Activated T-cell treated with anti-CD3 and anti-CD28 coated beads, Interleukin-2, amount 50 U/mL, for 24 hours (primary cell): ENCODE results near the gene COQ10A.
A peak's percentile ranks its signal among the peaks of the same experiment; 100 is the strongest.

ENCODE experiments used
- DNase-seq: peaks from one replicate; pipeline ENCODE4 v3.0.0-alpha.2; 2020
- H3K27ac Mint-ChIP-seq: 2 replicates; pipeline ENCODE4 v1.8.0; 2020; ENCODE audit warnings: mild to moderate bottlenecking, mixed read lengths
- H3K27me3 Mint-ChIP-seq: 2 replicates; pipeline ENCODE4 v1.8.0; 2020; ENCODE audit warnings: mixed read lengths
- H3K36me3 Mint-ChIP-seq: 2 replicates; pipeline ENCODE4 v1.8.0; 2020; ENCODE audit warnings: low read depth, mixed read lengths
- H3K4me1 Mint-ChIP-seq: 2 replicates; pipeline ENCODE4 v1.8.0; 2020; ENCODE audit warnings: low read depth, mixed read lengths
- H3K4me3 Mint-ChIP-seq: 2 replicates; pipeline ENCODE4 v1.8.0; 2020; ENCODE audit warnings: mild to moderate bottlenecking, moderate library complexity, mixed read lengths
- H3K9me3 Mint-ChIP-seq: 2 replicates; pipeline ENCODE4 v1.8.0; 2020; ENCODE audit warnings: mixed read lengths

COQ10A gene

GRCh38 chr12:56234746-56235436 is 31.9 kb upstream of the COQ10A start:
- H3K9me3 Mint-ChIP-seq, result no peaks in the 10 kb centered on the region
- DNase-seq, result no peak
- H3K36me3 Mint-ChIP-seq, result peaks cover 19% of the 10 kb centered on the region
- no peaks in the 10 kb centered on the region for H3K27me3 Mint-ChIP-seq
- H3K27ac Mint-ChIP-seq, result no peak overlapping the region
- no peak overlapping the region for H3K4me3 Mint-ChIP-seq
- no peaks in the 10 kb centered on the region for H3K4me1 Mint-ChIP-seq

DNA sequence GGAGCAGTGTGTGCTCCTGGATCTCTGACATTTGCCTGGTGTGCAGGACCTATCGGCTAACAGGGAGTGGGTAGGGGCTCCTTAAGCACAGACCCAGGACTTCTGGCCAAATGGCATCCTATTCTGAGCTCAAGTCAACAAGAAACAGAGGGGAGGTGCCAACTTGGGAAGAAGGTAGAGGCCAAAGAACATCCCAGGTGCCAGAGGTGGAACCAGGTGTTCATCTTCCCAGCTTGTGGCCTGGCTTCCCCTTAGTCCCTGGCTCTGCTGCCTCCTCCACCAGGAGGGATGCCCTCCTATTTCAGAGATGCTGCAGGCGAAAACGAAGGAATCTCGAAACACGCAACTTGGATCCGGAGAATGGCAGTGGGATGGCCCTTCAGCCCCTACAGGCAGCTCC is 30.7 kb upstream of the COQ10A start:
- no peak for DNase-seq
- H3K4me3 Mint-ChIP-seq, result no peak overlapping the region
- no peaks in the 10 kb centered on the region for H3K27me3 Mint-ChIP-seq
- no peaks in the 10 kb centered on the region for H3K9me3 Mint-ChIP-seq
- no peaks in the 10 kb centered on the region for H3K4me1 Mint-ChIP-seq
- H3K36me3 Mint-ChIP-seq, result peaks cover 27% of the 10 kb centered on the region
- H3K27ac Mint-ChIP-seq, result no peak overlapping the region

DNA sequence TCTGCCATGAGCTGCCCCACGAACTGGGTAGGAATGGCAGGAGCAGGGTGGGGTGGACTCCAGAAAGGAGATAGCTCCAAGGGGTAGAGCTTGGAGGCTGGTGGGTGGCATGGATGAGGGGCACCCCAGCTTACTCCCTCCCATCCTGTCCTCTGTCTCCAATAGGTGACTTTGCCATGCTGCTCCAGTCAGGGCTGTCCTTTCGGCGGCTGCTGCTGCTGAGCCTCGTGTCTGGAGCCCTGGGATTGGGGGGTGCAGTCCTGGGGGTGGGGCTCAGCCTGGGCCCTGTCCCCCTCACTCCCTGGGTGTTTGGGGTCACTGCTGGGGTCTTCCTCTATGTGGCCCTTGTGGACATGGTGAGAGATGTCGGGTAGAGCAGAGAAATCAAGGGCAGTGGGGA is 29.8 kb upstream of the COQ10A start:
- H3K4me3 Mint-ChIP-seq, result no peak overlapping the region
- no peaks in the 10 kb centered on the region for H3K27me3 Mint-ChIP-seq
- H3K9me3 Mint-ChIP-seq, result no peaks in the 10 kb centered on the region
- H3K4me1 Mint-ChIP-seq, result no peaks in the 10 kb centered on the region
- no peak for DNase-seq
- H3K36me3 Mint-ChIP-seq, result peaks cover 36% of the 10 kb centered on the region
- no peak overlapping the region for H3K27ac Mint-ChIP-seq

GRCh38 chr12:56237552-56237951 is 29.2 kb upstream of the COQ10A start:
- no peak for DNase-seq
- Mint-ChIP-seq H3K4me3 (no peak overlapping the region), H3K27ac (no peak overlapping the region), H3K36me3 (peaks cover 42% of the 10 kb centered on the region), H3K27me3 (no peaks in the 10 kb centered on the region), H3K9me3 (no peaks in the 10 kb centered on the region), H3K4me1 (no peaks in the 10 kb centered on the region)

DNA sequence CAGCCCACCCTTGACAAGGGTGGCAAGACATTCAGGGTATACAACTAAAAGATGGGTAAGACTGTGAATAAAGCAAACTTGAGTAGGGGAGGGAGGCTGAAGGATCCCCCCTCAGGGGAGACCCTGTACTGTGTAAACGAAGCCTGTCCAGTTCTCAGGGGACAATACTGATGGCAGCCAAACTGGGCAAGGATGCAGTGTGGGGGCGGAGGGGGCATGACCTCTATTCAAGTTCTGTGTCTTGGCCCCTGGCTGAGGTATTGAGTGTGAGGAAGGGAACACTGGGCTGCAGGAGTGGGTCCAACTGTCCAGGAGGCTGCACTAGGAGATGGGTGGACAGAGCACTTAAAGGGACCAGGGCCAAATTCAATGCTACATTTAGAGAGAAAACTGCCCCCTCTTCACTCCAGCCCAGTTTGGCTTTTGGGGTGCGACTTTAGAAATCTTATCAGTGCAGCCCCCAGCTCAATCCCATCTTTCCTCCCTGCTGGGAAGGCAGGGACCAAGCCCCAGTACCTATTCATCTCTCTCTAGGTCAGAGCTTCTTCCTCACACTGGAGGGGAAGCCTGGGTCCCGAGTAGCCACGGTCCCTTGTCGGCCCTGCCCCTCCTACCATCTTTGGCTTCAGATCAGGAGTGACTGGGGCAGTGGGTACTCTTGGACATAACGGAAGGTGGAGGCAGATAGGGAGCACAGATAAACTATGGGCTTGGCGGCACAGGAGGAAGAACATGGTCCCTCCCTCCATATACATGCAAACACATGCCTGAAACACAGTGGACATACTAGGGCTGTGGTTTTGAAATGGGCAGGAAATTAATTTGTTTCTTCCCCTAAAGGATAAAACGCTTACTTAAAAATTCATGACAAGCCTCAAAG is 25.1 kb upstream of the COQ10A start:
- H3K4me3 Mint-ChIP-seq, result no peak overlapping the region
- no peaks in the 10 kb centered on the region for H3K4me1 Mint-ChIP-seq
- H3K36me3 Mint-ChIP-seq, result peaks cover 73% of the 10 kb centered on the region
- peak overlapping the region; percentile 67 for H3K27ac Mint-ChIP-seq
- H3K9me3 Mint-ChIP-seq, result no peaks in the 10 kb centered on the region
- DNase-seq, result no peak
- H3K27me3 Mint-ChIP-seq, result no peaks in the 10 kb centered on the region

DNA sequence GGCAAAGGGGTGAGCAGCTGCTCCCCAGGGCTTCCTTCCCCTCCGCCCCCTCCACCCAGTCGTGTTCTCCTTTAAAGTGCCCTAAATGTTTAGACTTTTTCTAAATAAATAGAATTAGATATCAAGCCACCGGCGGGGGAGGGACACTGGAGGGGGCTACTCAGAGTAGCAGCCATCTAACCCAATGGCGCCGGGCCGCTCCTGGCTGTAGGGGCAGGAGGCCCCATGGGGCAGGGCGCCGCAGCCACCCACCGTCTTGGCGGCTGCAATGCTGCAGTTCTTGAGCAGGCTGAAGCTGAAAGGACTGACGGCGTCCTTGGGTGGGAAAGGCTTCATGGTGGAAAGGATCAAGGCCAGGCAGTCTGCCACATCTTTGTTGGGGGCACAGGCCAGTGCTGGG is 23.8 kb upstream of the COQ10A start:
- Mint-ChIP-seq H3K27ac (no peak overlapping the region), H3K9me3 (no peaks in the 10 kb centered on the region), H3K4me1 (no peaks in the 10 kb centered on the region), H3K36me3 (peaks cover 82% of the 10 kb centered on the region), H3K4me3 (no peak overlapping the region), H3K27me3 (no peaks in the 10 kb centered on the region)
- no peak for DNase-seq

DNA sequence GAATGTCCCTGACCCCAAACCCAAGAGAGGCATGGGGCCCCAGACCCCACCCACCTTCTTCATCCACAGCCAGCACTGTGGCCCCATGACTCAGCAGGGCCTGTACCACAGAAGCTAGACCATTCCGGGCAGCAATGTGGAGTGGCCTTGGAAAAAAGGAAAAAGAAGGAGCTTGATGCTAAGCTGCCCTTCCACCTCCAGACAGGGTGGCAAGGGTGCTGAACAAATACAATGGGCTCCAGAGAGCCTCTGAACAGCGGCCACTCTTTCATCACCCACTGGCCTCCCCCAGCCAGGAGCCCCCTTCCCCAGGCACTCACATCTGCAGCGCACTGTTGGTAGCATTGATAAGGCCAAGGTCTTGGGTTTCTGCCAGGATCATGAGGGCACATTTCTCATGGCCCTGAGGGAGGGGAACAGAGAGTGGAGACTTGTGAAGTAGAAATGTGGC is 23.0 kb upstream of the COQ10A start:
- DNase-seq, result no peak
- Mint-ChIP-seq H3K27ac (peak overlapping the region; percentile 33), H3K4me3 (no peak overlapping the region), H3K36me3 (peaks cover 89% of the 10 kb centered on the region), H3K27me3 (no peaks in the 10 kb centered on the region), H3K4me1 (no peaks in the 10 kb centered on the region), H3K9me3 (no peaks in the 10 kb centered on the region)

DNA sequence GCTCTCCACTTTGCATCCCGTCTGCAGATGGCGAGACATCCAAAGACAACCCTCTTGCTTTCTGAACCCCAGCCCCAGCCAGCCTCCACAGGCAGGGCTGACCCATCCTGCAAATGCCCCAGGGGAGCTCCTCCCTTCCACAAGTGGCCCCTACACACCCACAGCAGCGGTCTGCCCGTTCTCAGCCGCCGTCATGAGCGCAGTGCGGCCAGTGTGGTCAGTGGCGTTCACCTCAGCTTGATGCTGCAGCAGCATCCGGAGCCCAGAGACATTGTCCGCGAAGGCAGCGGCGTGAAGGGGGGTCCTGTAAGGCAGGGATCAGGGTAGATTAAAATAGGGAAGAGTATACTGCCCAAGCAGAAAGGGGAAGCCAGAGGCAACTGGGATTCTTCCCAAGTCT is 22.2 kb upstream of the COQ10A start:
- Mint-ChIP-seq H3K4me3 (no peak overlapping the region), H3K27me3 (no peaks in the 10 kb centered on the region), H3K9me3 (no peaks in the 10 kb centered on the region), H3K27ac (no peak overlapping the region), H3K36me3 (peaks cover 90% of the 10 kb centered on the region), H3K4me1 (no peaks in the 10 kb centered on the region)
- no peak for DNase-seq

DNA sequence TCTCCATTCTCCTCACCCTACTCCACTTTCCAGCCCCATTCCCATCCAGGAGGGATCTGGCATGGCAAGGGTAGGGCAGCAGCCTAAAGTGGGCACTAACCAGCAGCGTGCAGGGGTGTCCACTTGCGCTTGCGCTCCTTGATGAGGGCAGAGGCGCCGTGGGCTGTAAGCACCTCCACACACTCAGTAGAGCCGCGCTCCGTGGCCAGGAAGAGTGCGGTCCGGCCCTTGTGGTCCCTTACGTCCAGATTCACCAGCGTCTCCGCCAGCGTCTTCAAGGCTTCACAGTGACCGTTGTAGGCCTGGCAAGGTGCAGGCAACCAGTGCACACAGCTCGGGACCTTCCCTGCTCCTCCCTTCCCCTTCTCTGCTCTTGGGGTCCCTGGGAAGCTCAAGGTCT is 18.8 kb upstream of the COQ10A start:
- DNase-seq, result no peak
- Mint-ChIP-seq H3K36me3 (peaks cover 85% of the 10 kb centered on the region), H3K9me3 (no peaks in the 10 kb centered on the region), H3K4me3 (no peak overlapping the region), H3K4me1 (no peaks in the 10 kb centered on the region), H3K27me3 (no peaks in the 10 kb centered on the region), H3K27ac (no peak overlapping the region)

DNA sequence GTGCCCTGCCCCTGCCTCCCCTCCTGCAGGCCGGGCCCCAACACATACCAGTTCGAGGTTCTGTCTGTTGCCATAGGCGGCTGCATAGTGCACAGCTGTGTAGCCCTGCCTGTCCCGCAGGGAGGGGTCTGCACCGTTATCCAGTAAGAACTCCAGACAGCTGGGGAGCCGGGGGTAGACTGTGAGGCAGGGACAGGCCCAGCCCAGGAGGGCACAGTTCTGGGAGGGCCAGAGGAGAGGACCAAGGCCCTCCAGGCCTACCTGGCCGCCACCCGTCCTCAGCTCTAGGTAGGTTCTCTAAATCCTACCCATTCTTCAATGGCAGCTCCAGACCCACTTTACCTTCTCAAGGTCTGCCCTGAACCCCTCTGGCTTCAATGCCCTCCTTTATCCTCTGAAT is 18.0 kb upstream of the COQ10A start:
- DNase-seq, result no peak
- Mint-ChIP-seq H3K27ac (peak overlapping the region; percentile 19), H3K4me1 (no peaks in the 10 kb centered on the region), H3K36me3 (peaks cover 85% of the 10 kb centered on the region), H3K9me3 (no peaks in the 10 kb centered on the region), H3K27me3 (no peaks in the 10 kb centered on the region), H3K4me3 (no peak overlapping the region)

DNA sequence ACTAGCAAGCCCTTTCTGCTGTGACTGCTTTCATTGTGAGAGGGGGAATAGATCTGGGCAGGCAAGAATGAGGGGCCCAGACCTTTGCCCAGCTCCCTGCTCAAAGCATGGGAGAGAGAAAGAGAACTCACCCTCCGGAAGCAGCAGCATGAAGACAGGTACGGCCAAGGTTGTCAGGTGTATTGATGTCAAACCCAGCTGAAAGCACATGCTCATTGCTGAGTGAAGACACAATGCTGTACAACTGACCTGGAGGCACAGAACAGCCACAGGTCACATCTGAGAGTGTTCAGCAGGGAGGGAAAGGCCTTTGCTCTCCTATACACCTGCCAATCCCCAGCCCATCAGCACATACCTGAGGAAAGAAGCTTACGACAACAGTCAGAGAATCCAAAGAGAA is 14.1 kb upstream of the COQ10A start:
- no peak for DNase-seq
- H3K36me3 Mint-ChIP-seq, result peaks cover 84% of the 10 kb centered on the region
- no peak overlapping the region for H3K4me3 Mint-ChIP-seq
- H3K9me3 Mint-ChIP-seq, result no peaks in the 10 kb centered on the region
- peak overlapping the region; percentile 26 for H3K27ac Mint-ChIP-seq
- no peaks in the 10 kb centered on the region for H3K27me3 Mint-ChIP-seq
- H3K4me1 Mint-ChIP-seq, result peaks cover 14% of the 10 kb centered on the region

DNA sequence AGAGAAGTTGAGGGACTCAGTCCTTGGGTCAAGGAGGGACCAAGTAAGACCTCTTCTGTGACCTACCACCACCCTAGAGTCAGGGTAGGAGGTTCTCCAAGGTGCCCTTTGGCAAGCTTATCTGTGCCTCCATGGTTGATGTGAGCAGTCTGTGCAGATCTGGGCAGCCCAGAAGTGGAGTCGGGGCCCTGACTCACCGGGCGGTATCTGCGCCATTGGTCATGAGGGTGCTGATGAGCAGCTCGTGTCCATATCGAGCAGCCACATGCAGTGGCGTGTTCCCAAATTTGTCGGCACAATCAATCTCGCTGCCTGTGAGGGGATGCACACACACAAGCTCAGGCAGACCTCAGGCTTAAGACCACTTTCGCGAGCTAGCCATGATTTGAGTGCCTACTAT is 13.7 kb upstream of the COQ10A start:
- Mint-ChIP-seq H3K4me3 (no peak overlapping the region), H3K27ac (no peak overlapping the region), H3K4me1 (peaks cover 14% of the 10 kb centered on the region), H3K9me3 (no peaks in the 10 kb centered on the region), H3K27me3 (no peaks in the 10 kb centered on the region), H3K36me3 (peaks cover 81% of the 10 kb centered on the region)
- DNase-seq, result no peak

DNA sequence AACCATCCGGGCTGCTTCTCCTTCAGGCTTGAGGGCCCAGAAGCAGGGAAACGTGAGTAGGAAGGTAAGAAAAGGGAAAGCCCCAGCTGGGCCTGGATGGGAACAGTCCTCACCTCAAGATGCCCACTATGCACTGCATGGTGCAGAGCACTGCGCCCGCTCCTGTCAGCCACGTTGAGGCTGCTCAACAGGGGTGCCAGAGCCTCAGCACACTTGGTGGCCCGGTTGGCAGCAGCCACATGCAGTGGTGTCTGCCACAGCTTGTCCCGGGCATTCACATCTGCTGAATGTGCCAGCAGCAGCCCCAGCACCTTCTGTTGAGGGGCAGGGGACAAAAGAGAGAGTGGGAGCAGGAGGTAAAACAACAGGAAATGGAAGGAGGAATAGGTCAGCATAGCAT is 11.1 kb upstream of the COQ10A start:
- no peak for DNase-seq
- Mint-ChIP-seq H3K4me1 (peaks cover 21% of the 10 kb centered on the region), H3K9me3 (no peaks in the 10 kb centered on the region), H3K27ac (peak overlapping the region; percentile 56), H3K36me3 (peaks cover 65% of the 10 kb centered on the region), H3K27me3 (no peaks in the 10 kb centered on the region), H3K4me3 (no peak overlapping the region)

DNA sequence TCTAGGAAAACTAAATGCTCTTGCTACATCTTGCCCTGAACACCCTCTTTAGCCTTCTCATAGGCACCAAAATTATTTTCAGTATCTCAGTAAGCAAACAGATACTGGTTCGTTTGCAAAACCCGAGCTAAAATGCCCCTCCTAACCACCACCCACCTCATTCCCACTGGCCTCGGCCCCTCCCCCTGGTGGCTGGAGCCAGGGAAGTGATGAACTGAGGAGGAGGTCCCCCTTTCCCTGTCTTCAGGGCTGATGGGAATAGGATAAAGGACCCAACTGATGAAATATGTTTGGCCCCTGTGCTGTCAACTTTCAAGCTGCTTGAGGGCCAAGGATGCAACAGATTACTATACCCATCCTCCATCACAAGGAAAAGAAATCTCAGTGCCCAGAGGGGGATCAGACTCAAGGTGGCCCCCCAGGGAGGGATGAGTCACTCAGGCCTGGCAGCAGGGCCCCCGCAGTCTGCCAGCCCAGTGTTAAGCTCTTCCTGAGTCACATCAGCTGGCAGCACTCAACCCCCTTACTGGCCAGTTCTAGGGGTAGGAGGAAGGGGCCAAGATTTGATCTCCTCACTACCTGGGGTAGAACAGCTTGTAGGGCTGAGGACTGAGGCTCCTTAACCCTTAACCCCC is 10.3 kb upstream of the COQ10A start:
- Mint-ChIP-seq H3K4me3 (peak overlapping the region; percentile 90), H3K9me3 (no peaks in the 10 kb centered on the region), H3K27me3 (no peaks in the 10 kb centered on the region), H3K36me3 (peaks cover 61% of the 10 kb centered on the region), H3K27ac (peak overlapping the region; percentile 56), H3K4me1 (peaks cover 21% of the 10 kb centered on the region)
- no peak for DNase-seq

GRCh38 chr12:56257071-56257470 is 9.7 kb upstream of the COQ10A start:
- peaks cover 55% of the 10 kb centered on the region for H3K36me3 Mint-ChIP-seq
- no peaks in the 10 kb centered on the region for H3K9me3 Mint-ChIP-seq
- no peaks in the 10 kb centered on the region for H3K27me3 Mint-ChIP-seq
- H3K4me1 Mint-ChIP-seq, result peaks cover 21% of the 10 kb centered on the region
- DNase-seq, result no peak
- H3K27ac Mint-ChIP-seq, result peak overlapping the region; percentile 85
- H3K4me3 Mint-ChIP-seq, result peak overlapping the region; percentile 90
